ENCODE data around the gene FAM111B.

GRCh38 chr11:59119826-59120225 is 12.8 kb downstream of the FAM111B start:
- no peak for TF ChIP-seq CTCF (IDR thresholded peaks at IDR 0.05; ENCODE audit: low read depth, low read length, missing input control)
- TF ChIP-seq TAF1 (conservative IDR thresholded peaks at IDR 0.05), result no peak
- no peak for TF ChIP-seq YY1 (IDR thresholded peaks at IDR 0.05)
- TF ChIP-seq RXRA (IDR thresholded peaks at IDR 0.05), result no peak
- no peak for TF ChIP-seq JUND (IDR thresholded peaks at IDR 0.05)
- no peak for TF ChIP-seq MAX (IDR thresholded peaks at IDR 0.05)

Data from liver (tissue), 3 donors.